Neural progenitor cell (in vitro differentiated cells): ENCODE data around the gene PTHLH. TPM values are rescaled to one million over a fixed set of nuclear protein-coding genes. Genes with fewer than 3 reads are reported as not detected.
A peak's percentile ranks its signal among the peaks of the same experiment; 100 is the strongest.

Experiments
- DNase-seq: peaks from one replicate; pipeline ENCODE4 v3.0.0-alpha.2; 2016; ENCODE audit warnings: low spot score
- H2AFZ ChIP-seq: fragments of 200-600 bp; sonication (generic); replicated peaks from 2 replicates; pipeline ENCODE4 v1.6.1; 2016; ENCODE audit warnings: antibody characterized with exemption
- H3F3A ChIP-seq: fragments of 200-600 bp; sonication (generic); 2 replicates; pipeline ENCODE4 v1.6.1; 2016; ENCODE audit warnings: antibody characterized with exemption, low read depth
- H3K27ac ChIP-seq: fragments of 200-600 bp; sonication (generic); 2 replicates; pipeline ENCODE4 v1.5.1; 2016; ENCODE audit warnings: mild to moderate bottlenecking
- H3K27me3 ChIP-seq: fragments of 200-600 bp; sonication (generic); 2 replicates; pipeline ENCODE4 v1.6.1; 2016; ENCODE audit warnings: mild to moderate bottlenecking, moderate library complexity
- H3K36me3 ChIP-seq: fragments of 200-600 bp; sonication (generic); 2 replicates; pipeline ENCODE4 v1.5.1; 2016
- H3K4me1 ChIP-seq: fragments of 200-600 bp; sonication (generic); 2 replicates; pipeline ENCODE4 v1.6.1; 2016; ENCODE audit warnings: mixed run types
- H3K4me2 ChIP-seq: fragments of 200-600 bp; sonication (generic); 2 replicates; pipeline ENCODE4 v1.6.1; 2016
- H3K4me3 ChIP-seq: fragments of 200-600 bp; sonication (generic); 2 replicates; pipeline ENCODE4 v1.5.1; 2016
- H3K79me2 ChIP-seq: fragments of 200-600 bp; sonication (generic); 2 replicates; pipeline ENCODE4 v1.6.1; 2016; ENCODE audit warnings: low read depth
- H3K9ac ChIP-seq: fragments of 200-600 bp; sonication (generic); 2 replicates; pipeline ENCODE4 v1.6.1; 2016
- H3K9me3 ChIP-seq: fragments of 200-600 bp; sonication (generic); 2 replicates; pipeline ENCODE4 v1.5.1; 2016; ENCODE audit warnings: low read depth
- H4K20me1 ChIP-seq: fragments of 200-600 bp; sonication (generic); 2 replicates; pipeline ENCODE4 v1.6.1; 2016; ENCODE audit warnings: low read depth
- H3K27ac Mint-ChIP-seq: 3 replicates; pipeline ENCODE4 v1.8.0; 2021; ENCODE audit warnings: mixed read lengths
- H3K27me3 Mint-ChIP-seq: 2 replicates; pipeline ENCODE4 v1.8.0; 2022; ENCODE audit warnings: low read depth, mild to moderate bottlenecking, inconsistent platforms, moderate library complexity, mixed read lengths; ENCODE audit not compliant: insufficient read depth
- H3K36me3 Mint-ChIP-seq: 3 replicates; pipeline ENCODE4 v1.8.0; 2021; ENCODE audit warnings: mixed read lengths
- H3K4me1 Mint-ChIP-seq: 3 replicates; pipeline ENCODE4 v1.8.0; 2021; ENCODE audit warnings: mixed read lengths
- H3K4me3 Mint-ChIP-seq: 3 replicates; pipeline ENCODE4 v1.8.0; 2021; ENCODE audit warnings: mild to moderate bottlenecking, moderate library complexity, mixed read lengths
- H3K9me3 Mint-ChIP-seq: 3 replicates; pipeline ENCODE4 v1.8.0; 2020; ENCODE audit warnings: mixed read lengths
- CTCF ChIP-seq: fragments of 200-600 bp; sonication (generic); IDR thresholded peaks from 2 replicates; pipeline ENCODE4 v1.5.1; 2017; ENCODE audit warnings: antibody characterized with exemption, mild to moderate bottlenecking
- EZH2 ChIP-seq: fragments of 200-600 bp; sonication (generic); IDR thresholded peaks from 2 replicates; pipeline ENCODE4 v1.6.1; 2017; ENCODE audit warnings: antibody characterized with exemption, mild to moderate bottlenecking, moderate library complexity
- EZH2phosphoT487 ChIP-seq: fragments of 200-600 bp; sonication (generic); IDR thresholded peaks from 2 replicates; pipeline ENCODE4 v1.6.1; 2017; ENCODE audit warnings: antibody characterized with exemption
- total RNA-seq: library from RNA; depleted of rRNA; stranded (reverse); fragments of >200 nt; gene quantifications from 2 replicates; pipeline ENCODE4 v1.2.3, GENCODE V29; 2015; ENCODE audit warnings: low replicate concordance

Gene PTHLH
- total RNA-seq, 1 donor from 2014 or later: not detected

DNA sequence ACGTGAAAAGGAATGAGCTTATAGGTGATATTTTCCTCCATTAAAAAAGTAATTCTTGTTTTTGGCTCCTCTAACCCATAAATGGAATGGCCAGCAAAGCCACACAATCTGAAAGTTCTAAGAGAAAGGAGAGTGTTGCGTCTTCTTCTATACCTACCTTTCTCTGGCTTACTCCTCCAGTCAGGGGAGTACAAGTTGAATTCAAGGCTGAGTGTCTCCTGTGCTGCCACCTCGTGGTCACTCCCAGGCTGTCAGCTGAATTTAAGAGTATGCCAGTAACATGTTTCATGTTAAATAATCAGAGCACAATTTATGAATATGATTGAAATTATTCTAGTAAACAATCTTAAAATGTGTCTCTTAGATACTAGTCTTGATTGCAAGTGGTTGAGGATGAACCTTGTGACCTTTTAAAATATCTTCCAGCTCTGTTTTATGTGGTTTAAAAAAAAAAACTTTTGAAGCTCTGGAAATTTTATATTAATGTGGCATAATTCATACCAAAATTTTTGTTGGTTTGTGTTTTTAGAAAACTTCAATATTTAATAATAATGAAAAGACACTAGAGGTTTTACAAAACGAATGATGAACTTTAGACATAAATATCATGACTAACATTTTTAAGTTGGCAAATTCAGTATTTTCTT lies 31.7 kb downstream of the PTHLH start:
- no peaks in the 10 kb centered on the region for H3F3A ChIP-seq
- H2AFZ ChIP-seq: no peak overlapping the region
- H3K4me1 ChIP-seq: no peaks in the 10 kb centered on the region
- Mint-ChIP-seq H3K9me3 (no peaks in the 10 kb centered on the region), H3K4me1 (no peaks in the 10 kb centered on the region), H3K27ac (no peak overlapping the region), H3K36me3 (no peaks in the 10 kb centered on the region), H3K27me3 (no peaks in the 10 kb centered on the region), H3K4me3 (no peak overlapping the region)
- H3K9ac ChIP-seq: no peak overlapping the region
- no peaks in the 10 kb centered on the region for H3K79me2 ChIP-seq
- H3K4me3 ChIP-seq: no peak overlapping the region
- H3K9me3 ChIP-seq: no peaks in the 10 kb centered on the region
- H3K27me3 ChIP-seq: no peaks in the 10 kb centered on the region
- H4K20me1 ChIP-seq: no peaks in the 10 kb centered on the region
- peak; percentile 70 for DNase-seq
- no peak overlapping the region for H3K27ac ChIP-seq
- H3K36me3 ChIP-seq: no peaks in the 10 kb centered on the region
- H3K4me2 ChIP-seq: no peak overlapping the region
- peak; percentile 96 for TF ChIP-seq CTCF
- no peak for TF ChIP-seq EZH2

DNA sequence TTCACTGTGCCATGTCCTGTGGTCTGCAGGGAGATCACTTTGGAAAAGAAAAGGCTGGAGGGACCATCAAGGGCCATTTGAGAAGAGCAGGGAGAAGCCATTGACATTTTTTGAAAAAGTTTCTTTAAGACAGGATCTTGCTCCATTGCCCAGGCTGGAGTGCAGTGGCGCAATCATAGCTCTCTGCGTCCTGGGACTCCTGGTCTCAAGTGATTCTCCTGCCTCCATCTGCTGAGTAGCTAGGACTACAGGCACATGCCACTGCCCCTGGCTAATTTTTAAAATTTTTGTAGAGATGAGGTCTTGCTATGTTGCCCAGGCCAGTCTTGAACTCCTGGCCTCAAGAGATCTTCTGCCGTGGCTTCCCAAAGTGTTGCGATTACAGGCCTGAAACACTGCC lies 32.3 kb downstream of the PTHLH start:
- Histone ChIP-seq H3F3A (no peaks in the 10 kb centered on the region), H3K27me3 (no peaks in the 10 kb centered on the region), H3K9ac (no peak overlapping the region), H3K4me2 (no peak overlapping the region), H3K4me3 (no peak overlapping the region), H3K27ac (no peak overlapping the region), H4K20me1 (no peaks in the 10 kb centered on the region), H3K79me2 (no peaks in the 10 kb centered on the region), H3K9me3 (no peaks in the 10 kb centered on the region), H3K4me1 (no peaks in the 10 kb centered on the region), H3K36me3 (no peaks in the 10 kb centered on the region), H2AFZ (no peak overlapping the region)
- TF ChIP-seq EZH2 (no peak), EZH2phosphoT487 (no peak), CTCF (no peak)
- no peaks in the 10 kb centered on the region for H3K36me3 Mint-ChIP-seq
- no peak overlapping the region for H3K4me3 Mint-ChIP-seq
- H3K4me1 Mint-ChIP-seq: no peaks in the 10 kb centered on the region
- no peak overlapping the region for H3K27ac Mint-ChIP-seq
- H3K9me3 Mint-ChIP-seq: no peaks in the 10 kb centered on the region
- DNase-seq: no peak
- H3K27me3 Mint-ChIP-seq: no peaks in the 10 kb centered on the region

- Mint-ChIP-seq H3K27ac (no peak overlapping the region), H3K4me1 (no peaks in the 10 kb centered on the region), H3K36me3 (no peaks in the 10 kb centered on the region), H3K9me3 (no peaks in the 10 kb centered on the region), H3K4me3 (no peak overlapping the region), H3K27me3 (no peaks in the 10 kb centered on the region)
- Histone ChIP-seq H2AFZ (no peak overlapping the region), H3K9me3 (no peaks in the 10 kb centered on the region), H3K79me2 (no peaks in the 10 kb centered on the region), H3K4me2 (no peak overlapping the region), H4K20me1 (no peaks in the 10 kb centered on the region), H3K4me1 (no peaks in the 10 kb centered on the region), H3K27me3 (no peaks in the 10 kb centered on the region), H3K36me3 (no peaks in the 10 kb centered on the region), H3K9ac (no peak overlapping the region), H3K27ac (no peak overlapping the region), H3K4me3 (no peak overlapping the region), H3F3A (no peaks in the 10 kb centered on the region)
- TF ChIP-seq EZH2 (no peak), CTCF (no peak)
- DNase-seq: no peak
Observed at GRCh38 chr12:27937768-27938167, 34.8 kb downstream of the PTHLH start.
